Endothelial cell of umbilical vein (primary cell): ENCODE measurements around the gene AHCY.

Experiments
- EZH2 ChIP-seq: IDR thresholded peaks from 2 replicates; pipeline ENCODE4 v1.6.1; 2012; ENCODE audit warnings: borderline replicate concordance, low read depth, mild to moderate bottlenecking, moderate library complexity, low read length, inconsistent platforms; ENCODE audit not compliant: severe bottlenecking
- FOS ChIP-seq: IDR thresholded peaks from 2 replicates; pipeline ENCODE4 v1.6.1; 2011; ENCODE audit warnings: mild to moderate bottlenecking, low read length, moderate library complexity, borderline replicate concordance; ENCODE audit not compliant: insufficient read depth
- GATA2 ChIP-seq: IDR thresholded peaks from 2 replicates; pipeline ENCODE4 v1.7.0; 2011; ENCODE audit warnings: low read depth, mild to moderate bottlenecking, moderate library complexity, mixed read lengths, low read length; ENCODE audit not compliant: insufficient read length, insufficient read depth
- JUN ChIP-seq: IDR thresholded peaks from 2 replicates; pipeline ENCODE4 v1.6.1; 2011; ENCODE audit warnings: borderline replicate concordance, low read depth; ENCODE audit not compliant: insufficient read length, insufficient read depth
- MYC ChIP-seq: IDR thresholded peaks from one replicate; pipeline ENCODE4 v1.6.1; 2011; ENCODE audit warnings: mild to moderate bottlenecking, low read depth, low read length
- POLR2A ChIP-seq: IDR thresholded peaks from 2 replicates; pipeline ENCODE4 v1.6.1; 2012; ENCODE audit warnings: low read depth, mild to moderate bottlenecking, control low read depth, low read length
- POLR2AphosphoS5 ChIP-seq: IDR thresholded peaks from 2 replicates; pipeline ENCODE4 v1.6.1; 2012; ENCODE audit warnings: low read depth, mild to moderate bottlenecking, control low read depth, low read length, moderate library complexity; ENCODE audit not compliant: insufficient read depth
- TF ChIP-seq, protein P1 (sequence below), 2 donors: IDR thresholded peaks; 1 replicate in 1 of 2; 2 replicates in 1 of 2; pipeline ENCODE4 v1.5.1; 2011; ENCODE audit warnings: low read length in 2 of 2, mild to moderate bottlenecking in 2 of 2, moderate library complexity in 2 of 2, control low read depth in 1 of 2, inconsistent platforms in 1 of 2, low read depth in 1 of 2; ENCODE audit not compliant: insufficient read depth in 1 of 2; ENCODE audit errors: extremely low read depth in 1 of 2
- TF ChIP-seq, protein P2 (sequence below): IDR thresholded peaks from 2 replicates; pipeline ENCODE4 v1.6.1; 2011; ENCODE audit not compliant: insufficient read depth, insufficient read length

DNA sequence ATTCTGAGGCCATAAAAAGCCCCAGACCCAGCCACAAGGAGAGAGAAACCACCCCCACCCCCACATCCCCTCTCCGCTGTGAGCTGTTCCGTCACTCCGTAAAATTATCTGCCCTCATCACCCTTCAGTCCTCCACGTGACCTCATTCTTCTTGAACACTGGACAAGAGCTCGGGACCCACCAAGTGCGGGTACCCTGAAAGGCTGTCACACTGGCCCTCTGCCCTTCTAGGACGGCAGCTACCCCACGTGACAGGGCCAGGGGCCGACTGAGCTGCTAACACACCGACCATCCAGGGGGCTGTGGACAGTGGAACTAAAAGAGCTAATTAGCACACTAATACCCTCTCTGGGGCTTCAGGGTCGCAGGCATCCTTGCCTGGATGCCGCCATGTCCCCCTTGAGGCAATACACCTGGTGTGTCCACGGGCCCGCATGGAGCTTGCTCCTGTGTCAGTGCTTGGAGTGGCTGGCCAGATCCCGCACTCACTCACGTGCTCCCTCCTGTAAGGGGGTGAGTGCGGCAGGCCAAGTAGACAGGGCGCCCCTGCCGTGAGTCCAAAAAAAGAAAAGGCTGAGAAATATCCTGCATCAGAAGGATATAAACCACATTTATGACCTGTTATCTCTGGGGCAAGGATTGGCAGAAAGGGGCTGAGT lies 29.2 kb upstream of the AHCY start:
- no peak for TF ChIP-seq MYC
- TF ChIP-seq, protein P1, sequence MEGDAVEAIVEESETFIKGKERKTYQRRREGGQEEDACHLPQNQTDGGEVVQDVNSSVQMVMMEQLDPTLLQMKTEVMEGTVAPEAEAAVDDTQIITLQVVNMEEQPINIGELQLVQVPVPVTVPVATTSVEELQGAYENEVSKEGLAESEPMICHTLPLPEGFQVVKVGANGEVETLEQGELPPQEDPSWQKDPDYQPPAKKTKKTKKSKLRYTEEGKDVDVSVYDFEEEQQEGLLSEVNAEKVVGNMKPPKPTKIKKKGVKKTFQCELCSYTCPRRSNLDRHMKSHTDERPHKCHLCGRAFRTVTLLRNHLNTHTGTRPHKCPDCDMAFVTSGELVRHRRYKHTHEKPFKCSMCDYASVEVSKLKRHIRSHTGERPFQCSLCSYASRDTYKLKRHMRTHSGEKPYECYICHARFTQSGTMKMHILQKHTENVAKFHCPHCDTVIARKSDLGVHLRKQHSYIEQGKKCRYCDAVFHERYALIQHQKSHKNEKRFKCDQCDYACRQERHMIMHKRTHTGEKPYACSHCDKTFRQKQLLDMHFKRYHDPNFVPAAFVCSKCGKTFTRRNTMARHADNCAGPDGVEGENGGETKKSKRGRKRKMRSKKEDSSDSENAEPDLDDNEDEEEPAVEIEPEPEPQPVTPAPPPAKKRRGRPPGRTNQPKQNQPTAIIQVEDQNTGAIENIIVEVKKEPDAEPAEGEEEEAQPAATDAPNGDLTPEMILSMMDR (IDR thresholded peaks at IDR 0.05; ENCODE audit: extremely low read depth in 1 of 2, insufficient read depth in 1 of 2, low read depth in 1 of 2, low read length in 2 of 2) = no peak
- TF ChIP-seq EZH2 = no peak
- TF ChIP-seq JUN = no peak
- no peak for TF ChIP-seq POLR2AphosphoS5
- TF ChIP-seq POLR2A = no peak
- TF ChIP-seq, protein P2, sequence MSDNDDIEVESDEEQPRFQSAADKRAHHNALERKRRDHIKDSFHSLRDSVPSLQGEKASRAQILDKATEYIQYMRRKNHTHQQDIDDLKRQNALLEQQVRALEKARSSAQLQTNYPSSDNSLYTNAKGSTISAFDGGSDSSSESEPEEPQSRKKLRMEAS = no peak
- TF ChIP-seq FOS = no peak
- TF ChIP-seq GATA2 = no peak
